ENCODE data around the gene MBP. TPM values are rescaled to one million over a fixed set of nuclear protein-coding genes. Genes with fewer than 3 reads are reported as not detected.

Gene MBP
- polyA plus RNA-seq, 1 donor from 2014 or later, result 3.3 TPM

GRCh38 chr18:77110936-77111335 is 21.6 kb downstream of the MBP start:
- Histone ChIP-seq H2AFZ (ENCODE audit: low read depth, low read length) (no peak overlapping the region), H3K9ac (ENCODE audit: low read length) (no peak overlapping the region), H3F3A (ENCODE audit: insufficient read depth, low read length, poor library complexity, severe bottlenecking) (peaks cover 8% of the 10 kb centered on the region), H3K36me3 (ENCODE audit: insufficient read depth, low read length) (no peaks in the 10 kb centered on the region), H3K4me2 (ENCODE audit: low read length) (no peak overlapping the region), H3K4me3 (ENCODE audit: low read length) (no peak overlapping the region), H3K27ac (ENCODE audit: low read length) (no peak overlapping the region), H3K27me3 (ENCODE audit: insufficient read depth, low read depth, low read length) (no peaks in the 10 kb centered on the region), H3K79me2 (replicated peaks; ENCODE audit: insufficient read depth, low read length) (no peaks in the 10 kb centered on the region), H3K9me2 (ENCODE audit: insufficient read depth, low read length) (no peaks in the 10 kb centered on the region), H4K20me1 (ENCODE audit: insufficient read depth) (no peaks in the 10 kb centered on the region), H3K9me3 (ENCODE audit: low read length) (no peaks in the 10 kb centered on the region)
- TF ChIP-seq EP300 (conservative IDR thresholded peaks at IDR 0.05; ENCODE audit: poor library complexity, severe bottlenecking) (no peak), EZH2 (IDR thresholded peaks at IDR 0.05; ENCODE audit: borderline replicate concordance, insufficient read depth, low read length, poor library complexity, severe bottlenecking) (no peak), POLR2AphosphoS5 (IDR thresholded peaks at IDR 0.05) (no peak), CTCF (IDR thresholded peaks at IDR 0.05; ENCODE audit: poor library complexity, severe bottlenecking) (no peak), SMC3 (conservative IDR thresholded peaks at IDR 0.05; ENCODE audit: poor library complexity) (no peak), REST (IDR thresholded peaks at IDR 0.05; ENCODE audit: borderline replicate concordance) (no peak), TAF1 (IDR thresholded peaks at IDR 0.05; ENCODE audit: low read depth) (no peak), RAD21 (conservative IDR thresholded peaks at IDR 0.05) (no peak)

GRCh38 chr18:77110400-77110799 is 22.2 kb downstream of the MBP start:
- H3K79me2 ChIP-seq (replicated peaks; ENCODE audit: insufficient read depth, low read length), result no peaks in the 10 kb centered on the region
- no peak overlapping the region for H3K4me2 ChIP-seq (ENCODE audit: low read length)
- H3K27me3 ChIP-seq (ENCODE audit: insufficient read depth, low read depth, low read length), result no peaks in the 10 kb centered on the region
- TF ChIP-seq REST (IDR thresholded peaks at IDR 0.05; ENCODE audit: borderline replicate concordance) (no peak), EZH2 (IDR thresholded peaks at IDR 0.05; ENCODE audit: borderline replicate concordance, insufficient read depth, low read length, poor library complexity, severe bottlenecking) (no peak), TAF1 (IDR thresholded peaks at IDR 0.05; ENCODE audit: low read depth) (no peak), CTCF (IDR thresholded peaks at IDR 0.05; ENCODE audit: poor library complexity, severe bottlenecking) (no peak), RAD21 (conservative IDR thresholded peaks at IDR 0.05) (no peak), SMC3 (conservative IDR thresholded peaks at IDR 0.05; ENCODE audit: poor library complexity) (no peak), EP300 (conservative IDR thresholded peaks at IDR 0.05; ENCODE audit: poor library complexity, severe bottlenecking) (no peak)
- no peak overlapping the region for H2AFZ ChIP-seq (ENCODE audit: low read depth, low read length)
- H3K9ac ChIP-seq (ENCODE audit: low read length), result no peak overlapping the region
- no peaks in the 10 kb centered on the region for H3K9me3 ChIP-seq (ENCODE audit: low read length)
- H3F3A ChIP-seq (ENCODE audit: insufficient read depth, low read length, poor library complexity, severe bottlenecking), result peaks cover 8% of the 10 kb centered on the region
- no peaks in the 10 kb centered on the region for H3K36me3 ChIP-seq (ENCODE audit: insufficient read depth, low read length)
- H4K20me1 ChIP-seq (ENCODE audit: insufficient read depth), result no peaks in the 10 kb centered on the region
- H3K9me2 ChIP-seq (ENCODE audit: insufficient read depth, low read length), result no peaks in the 10 kb centered on the region
- H3K27ac ChIP-seq (ENCODE audit: low read length), result no peak overlapping the region
- no peak overlapping the region for H3K4me3 ChIP-seq (ENCODE audit: low read length)

Measured in neural cell (in vitro differentiated cells).